Measurements from ENCODE around the gene M1AP. TPM values are rescaled to one million over a fixed set of nuclear protein-coding genes. Genes with fewer than 3 reads are reported as not detected.

The M1AP gene
- total RNA-seq, 4 donors from 2014 or later = 0.38 to 2.7 (median 0.52) TPM; not detected in 1

- intact Hi-C loops (cut with DNase I; ENCODE audit: low total_unique reads) = no loop called here
- 72 to 80% methylated on average over 17 of the region's 17 CpGs for WGBS, 2 donors
- no peak for TF ChIP-seq POLR2A (IDR thresholded peaks at IDR 0.05)
- TF ChIP-seq, protein P1, sequence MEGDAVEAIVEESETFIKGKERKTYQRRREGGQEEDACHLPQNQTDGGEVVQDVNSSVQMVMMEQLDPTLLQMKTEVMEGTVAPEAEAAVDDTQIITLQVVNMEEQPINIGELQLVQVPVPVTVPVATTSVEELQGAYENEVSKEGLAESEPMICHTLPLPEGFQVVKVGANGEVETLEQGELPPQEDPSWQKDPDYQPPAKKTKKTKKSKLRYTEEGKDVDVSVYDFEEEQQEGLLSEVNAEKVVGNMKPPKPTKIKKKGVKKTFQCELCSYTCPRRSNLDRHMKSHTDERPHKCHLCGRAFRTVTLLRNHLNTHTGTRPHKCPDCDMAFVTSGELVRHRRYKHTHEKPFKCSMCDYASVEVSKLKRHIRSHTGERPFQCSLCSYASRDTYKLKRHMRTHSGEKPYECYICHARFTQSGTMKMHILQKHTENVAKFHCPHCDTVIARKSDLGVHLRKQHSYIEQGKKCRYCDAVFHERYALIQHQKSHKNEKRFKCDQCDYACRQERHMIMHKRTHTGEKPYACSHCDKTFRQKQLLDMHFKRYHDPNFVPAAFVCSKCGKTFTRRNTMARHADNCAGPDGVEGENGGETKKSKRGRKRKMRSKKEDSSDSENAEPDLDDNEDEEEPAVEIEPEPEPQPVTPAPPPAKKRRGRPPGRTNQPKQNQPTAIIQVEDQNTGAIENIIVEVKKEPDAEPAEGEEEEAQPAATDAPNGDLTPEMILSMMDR (IDR thresholded peaks at IDR 0.05) = no peak
- DNase-seq (ENCODE audit: low spot score in 2 of 2) = peak in 1 of 2 donors; percentile 85
- peak overlapping the region; percentile 35 for H3K4me3 ChIP-seq (ENCODE audit: low read depth, poor library complexity, severe bottlenecking)
These were observed 92.5 kb downstream of the M1AP start for GRCh38 chr2:74555610-74556103.

DNA sequence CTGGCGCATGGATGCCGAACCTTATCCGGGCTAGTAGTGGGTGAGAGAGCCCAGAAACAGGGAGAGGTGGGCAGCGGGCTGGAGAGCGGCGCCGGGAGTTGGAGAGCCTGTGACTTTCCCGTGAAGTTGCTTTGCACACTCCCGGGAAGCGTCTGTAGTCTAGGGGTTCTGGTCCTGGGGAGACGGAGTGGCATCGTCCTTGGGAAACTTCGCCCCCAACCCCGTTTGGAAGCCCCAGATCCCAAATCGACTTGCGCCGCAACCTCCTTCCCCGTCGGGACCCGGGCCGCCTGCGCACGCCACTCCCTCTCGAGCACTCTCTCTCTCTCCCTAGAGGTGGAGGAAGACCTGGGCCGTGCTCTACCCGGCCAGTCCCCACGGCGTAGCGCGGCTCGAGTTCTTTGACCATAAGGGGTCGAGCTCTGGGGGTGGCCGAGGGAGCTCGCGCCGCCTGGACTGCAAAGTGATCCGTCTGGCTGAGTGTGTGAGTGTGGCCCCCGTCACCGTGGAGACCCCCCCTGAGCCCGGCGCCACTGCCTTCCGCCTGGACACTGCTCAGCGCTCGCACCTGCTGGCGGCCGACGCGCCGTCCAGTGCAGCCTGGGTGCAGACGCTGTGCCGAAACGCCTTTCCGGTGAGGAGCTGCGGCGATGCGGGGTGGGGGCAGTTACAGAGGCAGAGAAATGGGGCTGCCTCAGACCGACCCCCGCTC lies 93.2 kb downstream of the M1AP start:
- peak overlapping the region; percentile 35 for H3K4me3 ChIP-seq (ENCODE audit: low read depth, poor library complexity, severe bottlenecking)
- DNase-seq (ENCODE audit: low spot score in 2 of 2) = peak in 1 of 2 donors; percentile 91
- TF ChIP-seq POLR2A (IDR thresholded peaks at IDR 0.05) = no peak
- TF ChIP-seq, protein P1 (IDR thresholded peaks at IDR 0.05) = no peak
- 7 to 15% methylated on average over 46 to 47 of the region's 58 CpGs for WGBS, 2 donors
- intact Hi-C loops (cut with DNase I; ENCODE audit: low total_unique reads) = no loop called here

- intact Hi-C loops (cut with DNase I; ENCODE audit: low total_unique reads) = no loop called here
- 0 to 2% methylated on average over 36 of the region's 73 CpGs for WGBS, 2 donors
These were observed 94.0 kb downstream of the M1AP start, which contains the start of the genes DOK1 and LOXL3 for GRCh38 chr2:74553892-74554819. TSS of gene DOK1 (plus strand) at chr2:74554720. CDS start at chr2:74554755, 35 bp downstream. TSS of gene LOXL3 (minus strand) at chr2:74553942. CDS start at chr2:74552634, 1,308 bp downstream.

DNA sequence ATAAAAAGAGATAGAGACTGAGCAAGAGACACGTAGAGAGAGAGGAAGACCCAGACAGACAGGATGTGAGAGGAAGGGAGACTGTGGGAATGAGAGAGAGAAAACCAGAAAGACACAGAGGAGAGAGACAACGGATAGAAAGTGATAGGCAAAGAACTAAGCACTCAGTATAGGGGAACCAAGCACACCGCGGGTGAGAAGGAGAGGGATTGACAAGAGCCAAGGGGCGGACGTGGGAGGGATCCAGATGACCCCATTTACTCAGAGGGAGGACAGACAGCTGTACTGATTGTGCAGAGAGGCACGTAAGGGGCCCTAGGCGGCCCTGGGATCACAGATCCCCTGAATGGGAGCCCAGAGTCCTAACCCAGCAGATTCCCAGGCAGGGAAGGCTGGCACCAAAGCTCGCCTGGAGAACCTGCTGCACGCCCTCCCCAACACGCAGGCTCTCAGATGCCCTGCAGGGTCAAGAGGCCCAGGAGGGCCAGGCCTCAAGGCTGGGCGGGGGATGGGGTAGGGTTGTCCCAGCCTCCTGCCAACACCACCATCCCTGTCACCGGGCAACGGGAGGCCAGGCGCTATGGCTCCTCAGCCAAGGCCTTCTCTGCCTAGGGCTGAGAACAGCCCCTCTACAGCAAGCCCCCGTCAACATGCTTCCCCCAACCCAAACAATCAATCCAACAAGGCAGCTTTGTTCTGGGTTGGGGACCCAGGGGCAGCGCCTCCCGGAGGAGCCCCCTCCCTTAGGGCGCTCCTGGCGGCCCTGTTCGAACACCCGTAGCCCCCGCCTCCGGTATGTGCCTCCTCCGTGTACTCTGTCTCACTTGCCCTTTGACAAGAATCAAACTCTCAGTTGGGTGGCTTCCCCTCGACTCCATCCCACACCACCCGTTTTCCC lies 95.0 kb downstream of the M1AP start:
- TF ChIP-seq, protein P1 (IDR thresholded peaks at IDR 0.05) = no peak
- TF ChIP-seq POLR2A (IDR thresholded peaks at IDR 0.05) = no peak
- 62 to 63% methylated on average over 25 to 27 of the region's 27 CpGs for WGBS, 2 donors
- DNase-seq (ENCODE audit: low spot score in 2 of 2) = peak in 1 of 2 donors; percentile 84
- intact Hi-C loops (cut with DNase I; ENCODE audit: low total_unique reads) = no loop called here
- H3K4me3 ChIP-seq (ENCODE audit: low read depth, poor library complexity, severe bottlenecking) = no peak overlapping the region

More at GRCh38 chr2:74553892-74554819, 94.0 kb downstream of the M1AP start, which contains the start of the genes DOK1 and LOXL3:
- peak; percentile 75 to 97 for DNase-seq (ENCODE audit: low spot score in 2 of 2)
- TF ChIP-seq, protein P1 (IDR thresholded peaks at IDR 0.05) = no peak
- H3K4me3 ChIP-seq (ENCODE audit: low read depth, poor library complexity, severe bottlenecking) = peak within 1 kb of the TSS; percentile 35

Measured in lower leg skin (tissue), 4 donors.